ENCODE data around the gene XBP1. TPM values are rescaled to one million over a fixed set of nuclear protein-coding genes. Genes with fewer than 3 reads are reported as not detected.

XBP1 gene
- total RNA-seq, 1 experiment from 2014 or later, result 81.3 TPM

- Histone ChIP-seq H2AFZ (ENCODE audit: low read depth, low read length, poor library complexity, severe bottlenecking) (no peak overlapping the region), H3K27ac (ENCODE audit: low read depth, low read length) (peak overlapping the region; percentile 82), H3K4me3 (replicated peaks in 1 of 2; ENCODE audit: low read depth in 1 of 2, low read length in 2 of 2) (peak overlapping the region; percentile 91 to 95), H3K36me3 (ENCODE audit: control insufficient read depth in 1 of 2, insufficient read depth in 2 of 2, low read length in 2 of 2) (peaks cover 21 to 32% of the 10 kb centered on the region in 2 experiments), H3K9me3 (ENCODE audit: control insufficient read depth in 1 of 2, insufficient read depth in 1 of 2, low read depth in 1 of 2, low read length in 2 of 2) (no peaks in the 10 kb centered on the region), H4K20me1 (ENCODE audit: insufficient read depth) (peaks cover 7% of the 10 kb centered on the region; the same call in 1 of the 2 replicates), H3K4me2 (ENCODE audit: low read length) (peak overlapping the region; percentile 83), H3K9me2 (ENCODE audit: insufficient read depth) (no peaks in the 10 kb centered on the region), H3K4me1 (ENCODE audit: control insufficient read depth in 1 of 2, insufficient read depth in 2 of 2, low read length in 2 of 2) (peaks cover 7 to 20% of the 10 kb centered on the region in 2 experiments), H3K9ac (ENCODE audit: low read length) (peak overlapping the region; percentile 94), H3K27me3 (ENCODE audit: insufficient read depth, low read length) (no peaks in the 10 kb centered on the region), H3K79me2 (ENCODE audit: insufficient read depth, low read length) (peaks cover 70% of the 10 kb centered on the region)
- POLR2A ChIA-PET, result interaction anchor here (0.9 to 2.7 kb wide), 15 partner anchors 9 to 240 kb away, joined by 3 to 11 read pairs (median 5); no protein-coding TSS in a partner anchor
- BruUV-seq (replicated peaks), result TSS peak; percentile 54
- intact Hi-C loops (cut with micrococcal nuclease), result loop anchor here (5.0 kb wide), 1 partner anchor 353 kb away; no protein-coding TSS in a partner anchor
- RAD21 ChIA-PET (ENCODE audit: low non-redundant PET in 1 of 2, low total read pairs in 2 of 2, uncharacterized antibody in 2 of 2, unreplicated experiment in 2 of 2), result no interaction called here
- ATAC-seq, result peak; percentile 73
- no peak for DNase-seq (ENCODE audit: low read depth, low spot score)
- TF ChIP-seq CEBPB (IDR thresholded peaks at IDR 0.05; ENCODE audit: low read depth) (no peak; the same call in 1 of the 2 replicates), SIN3A (IDR thresholded peaks at IDR 0.05; ENCODE audit: low read depth) (0 out of 2 replicates have a peak, but pooled peaks have one; percentile 7), FOSL1 (IDR thresholded peaks at IDR 0.05; ENCODE audit: low read depth) (no peak), YY1 (IDR thresholded peaks at IDR 0.05; ENCODE audit: extremely low read depth, insufficient replicate concordance, low read depth, low read length) (no peak), EZH2 (IDR thresholded peaks at IDR 0.05) (no peak), RAD21 (IDR thresholded peaks at IDR 0.05; ENCODE audit: low read depth) (no peak), ELF1 (IDR thresholded peaks at IDR 0.05; ENCODE audit: borderline replicate concordance, low read depth) (no peak), ZFX (IDR thresholded peaks at IDR 0.05) (no peak), POLR2AphosphoS5 (IDR thresholded peaks at IDR 0.05; ENCODE audit: low read depth, low read length) (0 out of 2 replicates have a peak, but pooled peaks have one; percentile 18)
- CTCF ChIA-PET, result interaction anchor here (4.1 kb wide), 1 partner anchor 241 kb away, joined by 14 read pairs; no protein-coding TSS in a partner anchor
Observed at GRCh38 chr22:28799606-28800307, 612 bp downstream of the XBP1 start.
